GM21786 (cell line): ENCODE data around the gene SNX3.
A peak's percentile ranks its signal among the peaks of the same experiment; 100 is the strongest.
"Not testable (repeated sequence)": the region's sequence is repeated elsewhere in the genome, so short reads cannot be mapped to it uniquely, and the experiment has no call there.

Experiments
- ATAC-seq: cut with Tn5 transposase; IDR thresholded peaks from one replicate; pipeline ENCODE4 v1.9.1; 2021; ENCODE audit not compliant: unreplicated experiment

The SNX3 gene

DNA sequence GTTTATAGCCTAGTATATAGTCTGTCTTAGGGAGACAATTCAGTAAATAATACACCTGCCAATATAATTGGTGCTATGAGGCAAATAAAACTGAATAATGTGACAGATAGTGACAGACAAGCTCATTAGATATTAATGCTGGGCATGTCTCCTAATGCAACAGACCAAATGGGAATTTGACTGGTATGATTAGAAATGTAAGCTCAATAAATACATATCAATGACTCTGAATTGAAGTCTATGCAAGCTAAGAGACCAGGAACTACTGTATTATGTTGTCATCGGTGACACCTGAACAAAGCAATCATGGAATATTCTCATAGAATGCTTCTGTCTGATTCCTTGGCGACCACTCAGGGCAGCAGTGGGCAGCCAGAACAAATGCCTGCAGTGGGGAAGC lies 2.5 kb upstream of the SNX3 start:
- no peak for ATAC-seq

DNA sequence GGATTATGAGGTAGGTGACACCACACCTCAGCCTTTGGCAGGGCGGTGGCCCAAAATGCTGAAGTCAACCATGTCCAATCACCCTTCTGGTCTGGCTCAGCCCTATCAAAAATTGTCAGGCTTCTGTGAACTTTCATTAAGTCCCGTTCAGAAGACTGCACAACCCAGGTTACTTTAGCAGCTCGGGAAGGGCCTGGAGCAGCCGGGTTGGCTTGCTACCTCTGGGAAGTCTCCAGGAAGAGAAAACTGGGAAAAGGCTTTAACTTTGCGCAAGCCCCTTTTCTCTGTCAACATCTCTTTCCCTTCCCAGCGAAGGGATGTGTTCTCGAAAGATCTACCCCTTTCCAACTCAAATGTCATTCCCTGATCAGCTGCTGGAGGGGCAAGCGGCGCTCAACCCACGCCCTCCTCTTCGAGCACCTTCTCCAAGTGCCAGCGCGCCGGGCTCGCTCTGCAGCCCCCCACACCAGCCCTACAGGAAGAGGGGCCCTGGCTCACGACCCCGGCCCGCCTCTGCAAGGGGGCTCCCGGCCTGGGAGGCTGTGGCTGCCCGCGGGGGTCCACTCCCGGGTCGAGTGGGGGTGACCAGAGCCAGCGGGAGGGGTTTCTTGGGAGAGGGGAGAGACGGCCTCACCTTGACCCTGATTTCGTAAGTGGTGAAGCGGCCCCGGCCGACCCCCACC lies 573 bp downstream of the SNX3 start:
- ATAC-seq, result peak; percentile 3

DNA sequence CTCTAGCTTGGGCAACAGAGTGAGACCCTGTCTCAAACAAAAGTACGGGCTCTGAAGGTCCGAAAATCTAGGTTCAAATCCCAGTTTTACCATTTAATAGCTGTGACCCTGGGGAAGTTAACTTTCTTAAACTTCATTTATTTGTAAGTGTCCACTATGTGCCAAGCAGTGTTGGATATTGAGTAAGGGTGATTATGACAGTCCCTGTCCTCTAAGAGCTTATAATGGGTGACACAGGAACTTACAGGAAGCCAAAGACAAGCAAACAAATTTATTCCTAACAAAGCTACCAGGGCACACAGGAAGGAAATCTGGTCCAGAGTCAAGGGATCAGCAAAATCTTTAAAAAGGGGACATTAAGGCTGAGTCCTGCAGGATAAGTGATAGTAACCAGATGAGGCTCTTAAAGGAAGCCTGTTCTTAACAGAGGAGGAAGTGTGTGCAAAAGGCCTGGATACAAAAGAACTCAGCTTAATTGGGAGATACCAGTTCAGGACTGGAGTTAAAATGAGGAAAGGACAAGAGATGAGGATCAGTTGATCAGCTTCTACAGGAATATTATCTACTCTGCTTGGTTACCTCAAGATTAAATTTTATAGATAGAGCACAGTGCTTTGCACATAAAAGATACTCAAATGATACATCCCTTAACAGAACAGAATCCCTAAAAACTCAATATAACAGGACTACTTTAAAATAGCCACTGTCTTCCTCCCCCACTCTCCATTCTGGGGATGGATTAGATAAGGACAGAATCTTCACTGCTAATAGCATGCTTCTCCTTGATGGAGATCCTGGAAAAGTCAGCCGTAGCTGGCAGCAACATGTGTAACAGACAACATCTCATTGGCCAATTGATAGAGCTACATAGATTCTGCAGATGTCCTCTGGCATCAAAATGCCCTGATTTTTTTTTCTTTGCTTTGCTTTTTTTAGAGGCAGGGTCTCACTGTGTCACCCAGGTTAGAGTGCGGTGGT lies 6.1 kb downstream of the SNX3 start:
- no peak for ATAC-seq

DNA sequence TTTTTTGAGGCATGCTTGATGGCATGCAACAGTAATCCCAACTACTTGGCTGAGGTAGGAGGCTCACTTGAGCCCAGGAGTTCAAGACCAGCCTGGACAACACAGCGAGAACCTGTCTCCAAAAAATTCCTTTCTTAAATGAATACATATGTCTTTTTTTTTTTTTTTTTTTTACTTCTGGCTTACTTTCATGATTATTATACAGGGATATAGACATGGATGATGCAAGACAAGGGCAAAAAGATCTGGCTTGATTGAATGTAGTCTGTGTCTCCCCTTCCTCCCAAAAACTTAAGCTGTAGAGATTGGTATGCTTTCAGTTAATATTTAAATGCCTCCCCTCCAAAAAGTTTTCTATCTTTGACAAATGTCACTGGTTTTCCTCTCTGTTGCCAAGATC lies 7.6 kb downstream of the SNX3 start:
- ATAC-seq, result no peak

DNA sequence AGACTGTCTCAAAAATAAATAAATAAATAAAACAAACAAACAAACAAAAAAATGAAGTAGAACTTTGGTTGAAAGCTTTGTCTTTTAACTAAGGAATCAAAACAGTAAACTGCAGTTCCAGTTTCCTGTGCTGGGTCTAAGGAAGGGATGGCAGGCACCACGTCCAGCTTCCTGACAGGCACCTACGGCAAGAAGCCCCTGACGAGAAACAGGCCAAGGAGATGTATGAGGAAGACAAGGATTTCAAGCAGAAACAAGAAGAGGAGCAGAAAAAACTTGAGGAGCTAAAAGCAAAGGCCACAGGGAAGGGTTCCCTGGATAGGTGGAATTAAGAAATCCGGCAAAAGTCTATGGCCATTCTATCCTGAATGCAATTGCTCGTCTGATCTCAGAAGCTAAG lies 8.8 kb downstream of the SNX3 start:
- ATAC-seq, result no peak

DNA sequence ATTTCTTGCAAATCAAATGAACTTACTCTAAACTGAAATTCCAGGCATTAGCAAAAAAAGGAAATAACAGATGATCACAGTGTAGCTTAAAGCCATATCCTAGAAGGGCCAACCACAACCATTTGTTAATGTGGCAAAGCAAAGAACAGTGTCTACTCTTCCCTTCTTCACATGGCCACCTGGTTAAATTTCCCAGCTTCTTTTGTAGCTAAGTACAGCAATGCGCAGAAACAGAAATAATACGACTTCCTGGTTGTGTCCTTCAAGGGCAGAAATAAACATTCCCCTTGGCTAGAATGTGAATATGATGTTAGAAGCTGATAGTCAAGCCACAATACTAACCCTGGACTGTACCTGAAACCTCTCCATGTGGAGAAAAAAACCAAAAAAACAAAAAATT lies 9.6 kb downstream of the SNX3 start:
- ATAC-seq, result no peak

DNA sequence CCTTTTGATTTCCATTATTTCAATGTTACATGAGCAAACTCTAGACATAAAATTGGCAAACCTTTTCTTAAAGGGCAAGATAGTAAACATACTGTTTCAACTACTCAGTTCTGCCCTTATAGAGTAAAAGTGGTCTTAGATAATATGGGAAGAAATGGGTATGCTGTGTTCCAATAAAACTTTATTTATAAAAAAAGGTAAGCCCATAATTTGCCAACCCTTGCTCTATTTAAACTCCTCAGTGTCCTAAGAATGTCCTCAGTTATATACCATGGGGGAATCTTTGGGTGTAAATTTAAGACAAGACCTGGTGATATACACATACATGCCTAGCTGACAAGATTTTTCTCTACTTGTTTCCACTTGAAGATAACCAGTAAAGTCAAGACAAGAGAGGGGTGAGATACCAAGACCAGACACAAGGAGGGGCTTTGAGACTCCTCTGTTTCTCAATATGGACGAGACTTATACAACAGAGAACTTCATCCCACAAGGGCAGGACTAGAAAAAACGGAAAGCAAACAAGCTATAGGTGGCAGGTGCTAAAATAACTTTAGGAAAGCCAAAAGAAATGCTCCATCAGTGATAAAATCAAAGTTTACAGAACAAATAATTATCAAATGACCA lies 10.5 kb downstream of the SNX3 start:
- ATAC-seq, result no peak

DNA sequence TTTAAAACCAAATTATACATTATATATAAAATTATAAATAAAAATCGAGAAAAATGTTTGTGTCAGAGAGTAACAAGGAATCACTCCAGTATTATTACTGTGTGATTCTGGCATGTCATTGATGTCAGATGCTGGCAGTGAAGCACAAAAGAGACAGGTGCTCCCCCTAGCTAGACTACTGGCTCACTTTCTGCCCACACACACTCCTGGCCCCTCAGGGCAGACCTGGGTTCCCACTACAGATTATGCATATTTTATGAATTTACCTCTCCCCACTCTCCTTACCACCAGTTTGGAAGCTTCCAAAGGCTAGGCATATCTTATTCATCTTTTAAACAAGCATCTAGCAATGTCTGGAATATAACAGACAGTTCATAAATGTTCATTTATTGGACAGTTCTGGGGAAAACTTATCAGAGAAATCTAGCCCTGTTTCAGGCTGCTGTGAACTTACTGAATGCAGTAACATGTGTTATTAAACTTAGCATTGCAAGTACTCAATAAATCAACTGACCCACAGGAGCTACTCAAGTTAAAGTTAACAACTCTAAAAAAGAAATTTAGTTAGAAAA lies 12.8 kb downstream of the SNX3 start:
- ATAC-seq, result no peak

DNA sequence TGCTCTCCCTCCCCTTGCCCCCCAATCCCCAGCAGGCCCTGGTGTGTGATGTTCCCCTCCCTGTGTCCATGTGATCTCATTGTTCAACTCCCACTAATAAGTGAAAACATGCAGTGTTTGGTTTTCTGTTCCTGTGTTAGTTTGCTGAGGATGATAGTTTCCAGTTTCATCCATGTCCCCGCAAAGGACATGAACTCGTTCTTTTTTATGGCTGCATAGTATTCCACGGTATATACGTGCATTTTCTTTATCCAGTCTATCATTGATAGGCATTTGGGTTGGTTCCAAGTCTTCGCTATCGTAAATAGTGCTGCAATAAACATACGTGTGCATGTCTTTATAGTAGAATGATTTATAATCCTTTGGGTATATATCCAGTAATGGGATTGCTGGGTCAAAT lies 15.7 kb downstream of the SNX3 start:
- ATAC-seq, result not testable (repeated sequence)

DNA sequence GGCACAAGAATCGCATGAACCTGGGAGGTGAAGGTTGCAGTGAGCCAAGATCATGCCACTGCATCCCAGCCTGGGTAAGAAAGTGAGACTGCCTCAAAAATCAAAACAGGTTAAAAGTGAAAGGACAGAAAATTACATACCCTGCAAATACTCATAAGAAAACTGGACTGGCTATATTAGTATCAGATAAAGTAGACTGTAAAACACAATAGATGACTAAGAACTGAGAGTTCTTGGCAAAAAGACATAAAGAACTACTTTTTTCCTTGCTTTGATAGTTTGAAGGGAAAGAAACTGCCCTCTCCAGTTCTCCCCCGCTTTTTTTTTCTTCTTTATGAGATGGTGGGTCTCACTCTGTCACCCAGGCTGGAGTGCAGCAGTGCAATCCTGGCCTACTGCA lies 17.0 kb downstream of the SNX3 start:
- ATAC-seq, result no peak

DNA sequence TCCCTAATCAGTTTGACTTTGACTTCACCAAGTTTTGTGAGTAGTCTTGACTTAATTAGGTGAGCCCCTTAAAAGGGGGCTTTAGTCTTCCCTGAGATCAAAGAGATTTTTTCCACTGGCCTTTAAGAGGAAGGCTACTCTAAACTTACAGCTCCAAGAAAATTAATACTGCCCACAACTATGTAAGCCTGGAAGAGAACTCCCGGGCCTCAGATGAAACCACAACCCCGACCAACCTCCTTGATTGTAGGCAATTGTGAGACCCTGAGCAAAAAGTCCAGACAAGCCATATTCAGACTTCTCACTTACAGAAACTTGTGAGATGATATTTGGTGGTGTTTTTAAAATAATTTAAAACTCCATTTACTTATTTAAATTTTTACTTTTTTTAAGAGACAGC lies 18.1 kb downstream of the SNX3 start:
- no peak for ATAC-seq

DNA sequence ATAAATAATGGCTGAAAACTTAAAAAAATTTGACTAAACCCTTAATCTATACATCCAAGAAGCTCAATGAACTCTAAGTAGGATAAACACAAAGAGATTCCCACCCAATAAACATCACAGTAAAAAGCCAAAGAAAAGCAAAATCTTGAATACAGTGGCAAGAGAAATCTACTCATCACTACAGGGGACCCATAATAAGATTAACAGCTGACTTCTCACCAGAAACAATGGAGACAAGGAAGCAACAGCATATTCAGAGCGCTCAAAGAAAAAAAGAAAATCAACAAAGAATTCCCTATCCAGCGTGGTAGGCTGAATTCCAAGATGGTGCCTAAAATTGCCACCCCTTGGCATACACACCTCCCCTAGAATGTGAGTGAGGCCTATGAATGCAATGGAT lies 18.6 kb downstream of the SNX3 start:
- no peak for ATAC-seq

DNA sequence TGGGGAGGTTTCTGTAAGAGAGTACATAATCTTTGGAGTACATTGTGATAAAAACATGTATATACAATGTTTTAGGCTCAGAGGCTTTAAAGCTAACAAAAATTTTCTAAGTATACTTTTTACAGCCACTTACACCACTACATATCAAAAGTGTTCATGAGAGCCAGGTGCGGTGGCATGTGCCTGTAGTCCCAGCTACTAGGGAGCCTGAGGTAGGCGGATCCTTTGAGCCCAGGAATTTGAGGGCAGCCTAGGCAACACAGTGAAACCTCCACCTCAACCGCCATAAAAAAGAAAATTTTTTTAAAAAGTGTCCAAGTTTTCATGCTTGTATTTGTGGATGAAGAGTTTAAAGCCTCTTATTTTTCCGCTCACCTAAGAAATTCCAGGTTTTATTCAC lies 22.5 kb downstream of the SNX3 start:
- ATAC-seq, result no peak

DNA sequence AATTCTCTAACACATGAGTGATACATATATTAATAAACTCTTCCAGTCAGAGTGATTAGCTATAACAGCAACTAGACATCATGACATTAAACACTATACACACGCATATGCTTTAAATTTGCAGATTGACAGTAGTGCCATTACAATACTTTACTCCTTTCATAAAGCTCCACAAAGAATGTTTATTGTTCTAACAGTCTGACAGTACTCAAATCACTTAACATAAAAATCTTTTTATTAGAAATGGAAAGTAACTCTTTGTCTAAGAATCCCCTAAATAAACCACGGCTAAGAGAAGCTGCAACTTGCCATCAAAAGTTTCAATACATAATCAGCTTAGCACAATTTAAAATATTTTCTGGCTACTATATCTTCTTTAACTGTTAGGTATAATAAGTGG lies 24.0 kb downstream of the SNX3 start:
- no peak for ATAC-seq

DNA sequence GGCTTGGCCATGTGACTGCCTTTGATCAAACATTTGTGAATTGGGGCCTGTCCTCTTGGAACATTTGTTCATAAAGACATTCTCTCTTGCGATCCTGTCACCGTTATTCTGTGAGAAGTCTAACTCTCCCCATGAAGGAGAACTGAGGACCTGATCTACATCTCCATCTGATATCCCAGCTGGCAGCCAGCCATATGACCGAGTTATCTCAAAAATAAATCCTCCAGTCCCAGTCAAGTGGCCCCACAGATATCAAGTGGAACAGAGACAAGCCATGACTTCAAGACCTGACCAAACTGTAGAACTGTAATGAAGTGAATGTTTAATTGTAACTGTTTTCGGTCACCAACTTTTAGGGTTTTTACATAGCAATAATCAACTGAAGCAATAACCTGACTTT lies 25.7 kb downstream of the SNX3 start:
- no peak for ATAC-seq

DNA sequence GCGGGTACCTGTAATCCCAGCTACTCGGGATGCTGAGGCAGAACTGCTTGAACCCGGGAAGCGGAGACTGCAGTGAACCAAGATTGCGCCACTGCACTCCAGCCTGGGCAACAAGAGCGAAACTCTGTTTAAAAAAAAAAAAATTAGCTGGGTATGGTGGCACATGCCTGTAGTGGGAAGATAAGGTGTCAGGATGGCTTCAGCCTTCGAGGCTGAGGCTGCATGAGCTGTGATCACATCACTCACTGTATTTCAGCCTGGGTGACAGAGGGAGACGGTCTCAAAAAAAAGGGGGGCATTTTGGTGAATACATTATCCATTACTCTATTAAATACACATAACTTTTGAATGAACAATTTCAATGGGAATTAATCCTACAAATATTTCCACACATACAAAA lies 32.4 kb downstream of the SNX3 start:
- no peak for ATAC-seq

DNA sequence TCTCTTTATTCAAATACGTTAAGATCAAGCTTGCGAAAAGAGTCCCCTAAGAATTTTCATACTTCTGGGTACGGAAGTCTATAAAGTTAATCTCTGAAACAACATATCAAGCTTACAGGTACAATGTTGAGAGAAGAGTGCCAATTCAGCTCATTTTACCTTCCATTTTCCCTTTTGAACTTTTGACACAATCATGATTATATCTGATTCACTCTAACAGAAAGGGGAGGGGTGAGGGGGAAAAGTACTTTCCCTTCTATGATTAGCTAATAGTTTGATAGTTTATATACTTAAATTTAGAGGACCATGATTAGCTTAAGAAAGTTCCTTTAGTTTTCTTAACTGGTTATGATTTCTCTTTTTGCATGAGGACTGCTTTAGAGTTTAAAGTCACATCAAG lies 33.5 kb downstream of the SNX3 start:
- ATAC-seq, result no peak

DNA sequence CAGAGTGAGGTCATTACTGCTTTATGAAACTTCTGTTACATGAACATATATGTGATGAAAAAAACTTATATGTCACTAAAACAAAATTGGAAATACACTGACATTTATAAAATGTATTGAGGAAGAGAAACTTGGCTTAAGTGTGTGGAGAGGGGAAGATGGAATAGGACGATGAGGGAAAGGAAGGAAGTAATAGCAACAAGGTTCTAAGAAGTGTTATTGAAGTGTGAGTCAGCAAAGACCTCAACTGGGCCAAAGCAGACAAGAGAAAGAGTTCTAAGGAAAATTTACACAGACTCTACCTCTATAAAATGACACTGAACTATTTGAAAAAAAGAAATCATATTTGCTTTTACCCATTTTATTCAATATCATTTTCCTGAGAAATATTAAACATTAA lies 38.3 kb downstream of the SNX3 start:
- no peak for ATAC-seq

DNA sequence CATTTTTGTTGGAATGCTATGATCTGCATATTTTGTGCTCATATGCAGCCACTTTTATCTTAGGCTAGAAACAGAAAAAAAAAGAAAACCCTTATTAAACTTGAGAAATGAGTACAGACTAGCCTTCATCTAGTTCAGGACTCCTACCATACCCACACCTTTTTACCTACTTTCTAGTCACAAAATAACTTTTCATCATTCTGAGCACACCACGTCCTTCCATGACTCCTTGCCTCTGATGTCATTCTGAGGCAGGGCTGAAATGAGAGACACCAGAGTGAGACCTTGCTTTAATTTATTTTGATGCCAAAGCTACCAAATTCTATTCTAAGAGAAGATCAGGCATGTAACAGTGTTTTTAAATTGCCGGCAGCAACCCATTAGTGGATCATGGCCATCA lies 38.8 kb downstream of the SNX3 start:
- ATAC-seq, result no peak

DNA sequence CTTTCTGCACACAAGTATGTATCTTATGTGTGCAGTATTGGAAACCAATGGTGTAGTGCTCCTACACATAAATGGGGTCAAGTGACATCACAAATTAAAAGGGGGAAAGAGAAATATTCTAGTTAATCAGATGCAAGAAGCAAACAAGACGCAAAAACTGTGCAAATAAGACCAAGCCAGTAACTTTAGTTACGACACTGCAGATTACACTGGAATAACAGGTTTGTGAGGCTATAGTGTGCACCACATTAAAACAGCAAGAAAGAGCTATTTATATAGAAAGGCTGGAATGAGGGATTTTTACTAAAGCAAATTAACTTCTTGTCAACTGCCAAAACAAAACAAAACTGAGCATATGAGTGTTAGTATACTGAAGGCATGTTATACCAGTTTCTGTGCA lies 49.2 kb downstream of the SNX3 start:
- no peak for ATAC-seq

DNA sequence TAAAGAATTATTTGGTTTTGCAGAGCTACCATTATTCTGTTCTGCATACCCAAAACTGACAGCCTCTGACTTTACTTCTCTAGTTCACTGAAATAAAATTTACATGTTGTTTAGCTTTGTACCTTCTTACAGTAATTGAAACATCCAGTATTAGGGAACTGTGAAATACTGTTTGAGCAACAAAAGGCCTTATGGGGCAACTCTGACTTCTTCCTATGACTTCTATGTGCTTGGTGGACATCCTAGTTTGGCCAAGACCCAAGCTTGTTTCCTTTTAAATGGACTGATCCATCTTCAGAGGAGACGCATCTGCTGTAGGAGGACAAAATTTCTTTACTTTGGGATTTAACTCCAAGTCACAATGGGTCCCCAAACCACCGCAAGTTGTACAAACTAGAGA lies 50.3 kb downstream of the SNX3 start:
- ATAC-seq, result no peak

DNA sequence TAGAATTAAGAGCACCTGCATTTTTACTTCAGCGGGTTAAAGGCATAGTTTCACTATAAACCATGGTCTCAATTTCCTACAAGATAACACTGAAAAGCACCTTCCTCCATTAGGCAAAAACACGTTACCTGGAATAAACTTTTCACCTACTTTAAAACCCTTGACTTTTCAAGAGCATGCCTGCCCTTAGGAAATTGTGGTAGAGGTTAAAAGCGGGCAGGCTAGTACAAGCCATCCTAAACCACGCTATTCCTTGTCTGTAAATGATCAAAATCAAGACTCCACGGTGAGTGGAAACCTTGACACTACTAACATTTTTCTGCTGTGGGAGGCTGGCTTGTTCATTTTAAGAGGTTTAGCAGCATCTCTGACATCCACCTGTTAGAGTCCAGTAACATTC lies 51.1 kb downstream of the SNX3 start:
- no peak for ATAC-seq
